ENCODE data around the gene KLHDC7A.

DNA sequence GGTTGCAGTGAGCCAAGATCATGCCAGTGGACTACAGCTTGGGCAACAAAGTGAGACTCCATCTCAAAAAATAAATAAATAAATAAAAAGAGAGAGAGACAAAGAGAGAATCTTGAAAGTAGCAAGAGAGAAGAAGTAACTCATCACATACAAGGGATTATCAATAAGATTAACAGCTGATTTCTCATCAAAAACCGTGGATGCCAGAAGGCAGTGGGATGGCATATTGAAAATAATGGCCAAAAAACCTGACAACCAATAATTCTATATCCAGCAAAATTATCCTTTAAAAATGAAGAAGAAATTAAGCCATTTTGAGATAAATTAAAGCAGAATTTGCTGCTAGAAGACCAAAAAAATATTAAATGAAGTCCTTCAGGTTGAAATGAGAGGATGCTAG lies 35.7 kb downstream of the KLHDC7A start:
- no peak for TF ChIP-seq EZH2 (IDR thresholded peaks at IDR 0.05; ENCODE audit: low read depth)
- TF ChIP-seq, protein P1, sequence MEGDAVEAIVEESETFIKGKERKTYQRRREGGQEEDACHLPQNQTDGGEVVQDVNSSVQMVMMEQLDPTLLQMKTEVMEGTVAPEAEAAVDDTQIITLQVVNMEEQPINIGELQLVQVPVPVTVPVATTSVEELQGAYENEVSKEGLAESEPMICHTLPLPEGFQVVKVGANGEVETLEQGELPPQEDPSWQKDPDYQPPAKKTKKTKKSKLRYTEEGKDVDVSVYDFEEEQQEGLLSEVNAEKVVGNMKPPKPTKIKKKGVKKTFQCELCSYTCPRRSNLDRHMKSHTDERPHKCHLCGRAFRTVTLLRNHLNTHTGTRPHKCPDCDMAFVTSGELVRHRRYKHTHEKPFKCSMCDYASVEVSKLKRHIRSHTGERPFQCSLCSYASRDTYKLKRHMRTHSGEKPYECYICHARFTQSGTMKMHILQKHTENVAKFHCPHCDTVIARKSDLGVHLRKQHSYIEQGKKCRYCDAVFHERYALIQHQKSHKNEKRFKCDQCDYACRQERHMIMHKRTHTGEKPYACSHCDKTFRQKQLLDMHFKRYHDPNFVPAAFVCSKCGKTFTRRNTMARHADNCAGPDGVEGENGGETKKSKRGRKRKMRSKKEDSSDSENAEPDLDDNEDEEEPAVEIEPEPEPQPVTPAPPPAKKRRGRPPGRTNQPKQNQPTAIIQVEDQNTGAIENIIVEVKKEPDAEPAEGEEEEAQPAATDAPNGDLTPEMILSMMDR (conservative IDR thresholded peaks at IDR 0.05): no peak

Measured in PC-9 (cell line).